HG03103 (cell line): ENCODE data around the gene ADIPOR2.

Experiments used
- ATAC-seq: cut with Tn5 transposase; IDR thresholded peaks from one replicate; pipeline ENCODE4 v1.9.1; 2021; ENCODE audit warnings: low read depth; ENCODE audit not compliant: unreplicated experiment

Gene ADIPOR2

GRCh38 chr12:1826401-1826800 is 135.5 kb downstream of the ADIPOR2 start:
- ATAC-seq: no peak

DNA sequence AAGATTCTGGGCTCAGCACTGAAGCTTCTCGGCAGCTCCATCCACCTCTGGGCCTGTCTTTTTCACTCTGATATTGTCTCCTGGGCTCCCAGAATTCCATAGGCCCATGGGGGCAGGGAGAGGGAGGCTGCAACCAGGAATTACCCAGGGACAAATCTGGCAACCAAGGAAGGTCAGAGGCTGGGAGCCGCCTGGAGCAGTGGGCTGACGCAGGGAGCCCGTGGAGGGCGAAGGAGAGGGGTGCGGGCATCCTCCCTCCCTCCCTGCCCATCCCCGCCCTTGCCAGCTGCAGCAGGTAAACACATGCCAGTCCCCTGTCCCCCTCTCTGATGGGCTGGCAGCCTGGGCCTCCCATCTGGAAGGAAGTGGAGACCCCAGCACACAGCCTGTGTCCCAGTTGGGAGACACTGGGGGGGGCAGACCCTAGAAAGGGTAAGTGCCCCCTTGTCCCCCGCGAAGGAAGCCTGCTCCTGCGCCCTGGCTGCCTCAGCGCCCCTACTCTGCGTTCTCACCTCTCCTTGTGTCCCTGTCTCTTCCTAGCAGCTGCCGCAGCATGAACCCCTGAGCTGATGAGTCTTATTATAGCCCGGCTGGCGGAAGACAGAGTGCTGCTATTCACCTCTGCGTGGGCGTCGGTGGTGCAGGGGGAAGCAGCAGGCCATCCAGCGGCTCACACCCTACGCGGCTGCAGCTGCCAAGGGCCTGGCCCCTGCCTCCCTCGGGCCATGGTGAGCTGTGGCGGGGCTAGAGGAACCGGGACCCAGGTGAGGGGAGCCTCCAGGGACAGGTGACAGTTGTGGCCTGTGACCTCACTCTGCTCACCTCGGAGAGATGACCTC is 136.2 kb downstream of the ADIPOR2 start:
- ATAC-seq: no peak

DNA sequence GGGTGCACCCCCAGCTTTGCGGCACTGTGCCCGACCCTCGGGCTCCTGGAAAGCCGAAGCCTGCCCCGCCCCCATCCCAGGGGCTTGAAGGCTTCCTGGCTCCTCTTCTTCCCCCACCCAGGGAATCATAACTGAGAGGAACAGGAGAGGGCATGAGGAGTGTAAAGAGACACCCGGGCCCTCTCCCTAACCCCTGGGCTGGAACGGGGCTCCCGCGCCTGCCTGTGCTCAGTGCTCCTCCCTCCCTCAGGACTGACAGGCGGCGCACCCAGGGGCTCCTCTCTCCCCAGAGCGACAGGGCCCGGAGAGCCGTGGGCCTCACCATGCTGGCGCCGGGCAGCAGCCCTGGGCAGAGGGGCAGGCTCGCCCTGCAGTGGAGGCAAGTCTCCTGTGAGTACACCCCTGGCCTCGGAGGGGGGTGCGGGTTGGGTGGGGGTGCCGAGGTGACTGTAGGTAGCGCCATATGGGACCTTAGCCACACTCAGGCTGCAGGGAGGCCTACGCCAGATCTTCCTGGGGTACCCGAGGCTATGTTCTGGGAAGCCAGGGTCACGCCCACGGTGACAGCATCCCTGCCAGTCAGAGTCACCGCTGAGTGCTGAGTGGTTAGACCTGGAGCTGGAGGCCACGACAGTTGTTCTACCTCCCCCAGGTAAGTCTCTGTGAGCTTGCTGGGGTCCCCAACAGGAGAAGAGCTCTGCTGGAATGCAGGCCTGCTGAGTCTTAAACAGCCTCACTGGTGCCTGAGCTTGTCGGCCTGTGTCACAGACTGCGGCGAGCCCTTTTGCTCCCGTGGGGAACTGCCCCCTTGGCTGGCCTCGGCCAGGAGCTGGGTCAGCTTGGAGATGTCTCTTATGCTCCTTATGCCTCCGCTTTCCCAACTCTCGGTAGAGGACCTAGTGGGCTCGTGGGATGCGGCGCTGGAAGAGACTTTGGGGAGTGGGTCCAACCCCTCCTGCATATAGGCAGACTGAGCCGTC is 137.2 kb downstream of the ADIPOR2 start:
- ATAC-seq: no peak

- ATAC-seq: no peak
Observed at GRCh38 chr12:1828856-1829255, 138.0 kb downstream of the ADIPOR2 start.

DNA sequence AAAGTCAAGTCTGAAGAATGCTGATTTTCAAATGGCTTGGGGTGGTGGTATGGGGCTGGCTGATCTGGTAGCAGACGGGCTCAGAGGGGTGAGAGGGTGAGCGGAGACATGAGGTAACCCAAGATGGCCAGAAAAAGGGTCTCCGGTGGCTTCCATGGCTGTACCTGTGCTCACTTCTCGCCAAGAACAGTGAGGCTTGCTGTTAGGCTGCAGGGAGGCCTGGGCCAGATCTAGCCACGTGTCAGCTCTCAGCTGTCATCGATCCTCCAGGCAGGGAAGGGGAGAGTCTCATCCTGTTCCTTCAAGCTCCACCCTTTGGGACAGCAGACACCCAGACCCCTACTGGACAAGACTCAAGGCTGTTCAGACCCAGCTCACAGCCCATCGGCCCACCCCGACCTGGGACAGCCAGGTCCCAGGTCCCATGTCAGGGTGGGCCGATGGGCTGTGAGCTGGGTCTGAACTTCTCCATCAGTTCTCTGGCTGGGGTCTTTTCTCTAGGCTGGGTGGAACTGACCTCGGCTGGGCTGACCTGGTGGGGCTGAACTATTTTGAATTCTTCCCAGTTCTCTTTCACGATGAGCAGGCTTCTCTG is 138.5 kb downstream of the ADIPOR2 start:
- ATAC-seq: no peak

DNA sequence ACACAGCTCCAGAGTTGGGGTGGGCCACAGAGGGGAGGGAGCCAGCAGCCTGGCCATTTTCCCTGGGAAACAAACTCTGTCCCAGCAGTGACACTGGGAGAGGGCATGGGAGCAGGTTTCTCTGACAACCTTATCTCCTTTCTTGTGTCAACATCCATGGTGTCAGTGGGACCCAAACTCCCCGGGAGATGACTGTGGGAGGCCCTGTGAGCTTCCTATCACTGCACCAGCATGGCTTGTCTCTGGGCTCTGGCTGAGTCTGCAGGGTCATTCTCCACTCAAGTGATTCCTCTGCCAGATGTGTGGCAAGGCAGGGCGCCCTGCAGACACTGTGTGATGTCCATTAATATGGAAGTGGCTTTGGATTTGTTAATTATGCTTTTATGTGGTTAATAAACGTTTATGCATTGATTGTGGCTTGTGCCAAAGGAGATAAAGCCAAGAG is 139.6 kb downstream of the ADIPOR2 start:
- ATAC-seq: no peak

- no peak for ATAC-seq
Observed at GRCh38 chr12:1830981-1831963, 140.4 kb downstream of the ADIPOR2 start.

DNA sequence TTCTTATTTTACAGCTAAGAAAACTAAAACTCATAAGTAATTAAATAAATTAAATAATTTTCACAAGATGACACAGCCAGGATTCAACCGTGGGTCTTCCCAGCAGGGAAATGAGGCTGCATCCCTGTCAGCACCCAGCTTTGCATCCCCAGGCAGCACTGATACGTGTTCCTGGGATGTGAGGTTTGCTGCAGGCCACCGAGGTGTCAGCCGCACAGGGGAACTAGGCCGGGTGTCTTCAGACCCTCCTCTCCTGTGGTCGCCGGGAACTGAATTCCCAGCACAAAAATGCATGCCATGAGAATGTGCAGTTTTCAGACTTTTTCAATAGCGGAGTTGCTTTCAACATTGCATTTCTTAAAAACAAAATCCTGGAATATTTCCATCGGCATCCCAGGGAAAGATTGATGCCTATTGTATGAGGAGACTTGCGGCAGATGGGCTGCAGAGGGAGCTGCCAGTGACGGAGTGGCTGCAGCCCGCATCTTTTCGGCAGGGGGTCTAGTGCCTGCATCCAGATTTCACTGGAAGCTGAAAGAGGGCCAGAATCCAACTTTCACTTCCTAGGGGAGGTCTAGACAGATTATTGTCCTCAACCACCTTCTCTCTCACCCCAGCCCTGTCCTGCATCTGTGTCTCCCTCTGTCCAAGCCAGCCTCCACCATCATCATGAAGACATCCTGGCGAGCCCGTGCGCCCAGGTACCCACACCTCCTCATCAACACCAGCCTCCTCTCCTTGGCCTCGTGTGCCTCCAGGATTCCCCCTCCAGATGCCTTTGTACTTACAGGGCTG is 142.1 kb downstream of the ADIPOR2 start:
- ATAC-seq: no peak

DNA sequence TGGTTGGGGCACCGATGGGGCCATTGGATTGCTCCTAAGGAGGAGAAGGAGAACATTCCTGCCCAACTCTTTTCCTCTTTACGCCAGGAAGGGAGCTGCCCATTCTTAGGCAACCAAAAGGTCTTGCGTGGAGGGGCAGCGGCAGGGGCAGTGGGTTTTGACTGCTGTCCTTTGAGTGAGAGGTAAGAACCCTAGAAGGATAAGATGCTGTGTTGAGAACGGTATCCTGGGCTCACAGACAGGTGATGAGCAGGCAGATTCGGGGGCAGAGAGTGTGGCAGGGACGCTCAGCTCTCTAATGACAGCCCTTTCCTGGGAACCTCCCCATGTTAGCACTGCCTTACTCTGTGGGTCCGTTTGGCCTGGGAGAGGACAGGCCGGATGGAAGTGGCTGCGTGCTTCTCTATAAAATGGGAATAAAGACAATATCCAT is 142.7 kb downstream of the ADIPOR2 start:
- no peak for ATAC-seq

GRCh38 chr12:1834186-1834925 is 143.5 kb downstream of the ADIPOR2 start:
- ATAC-seq: no peak

DNA sequence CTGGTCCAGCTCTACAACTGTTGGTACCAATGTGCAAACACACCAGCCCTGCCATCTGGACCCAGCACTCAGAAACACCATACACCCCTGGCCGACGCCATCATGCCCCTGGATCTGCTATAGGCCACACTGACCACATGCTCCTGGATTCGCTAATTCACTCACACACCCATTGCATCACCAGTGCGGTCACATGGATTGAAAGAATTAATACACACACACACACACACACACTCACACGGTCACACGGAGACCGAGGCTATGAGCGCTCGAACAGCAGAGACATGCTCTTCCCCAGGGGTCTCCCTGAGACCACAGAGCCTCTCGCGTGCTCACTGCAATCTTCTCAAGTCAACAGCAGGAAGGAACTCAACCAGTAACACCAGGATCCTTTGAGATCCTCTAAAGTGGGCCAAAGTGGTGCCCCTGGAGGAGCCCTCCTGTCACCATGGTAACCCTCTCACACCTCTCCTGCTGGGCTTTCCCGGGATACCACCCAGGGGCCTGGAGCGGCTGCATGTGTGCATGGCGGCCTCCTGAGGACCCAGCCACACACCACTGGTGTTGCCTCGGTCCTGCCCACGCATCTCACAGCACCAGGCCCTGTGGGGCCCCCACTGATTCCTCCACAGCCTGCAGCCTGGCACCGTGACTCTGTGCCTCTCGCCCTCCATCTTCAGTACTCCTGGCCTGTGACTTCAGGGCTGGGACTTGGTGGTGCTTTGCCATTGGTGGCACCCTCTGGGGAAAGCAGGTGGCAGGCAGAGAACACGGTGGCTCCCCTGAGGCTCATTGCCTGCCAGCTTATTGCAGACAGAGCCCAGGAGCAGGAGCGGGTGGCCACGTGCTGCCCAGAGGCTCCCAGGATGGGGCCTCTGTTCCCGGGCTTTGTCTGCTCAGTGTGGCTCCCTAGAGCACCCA is 144.6 kb downstream of the ADIPOR2 start:
- ATAC-seq: no peak

- no peak for ATAC-seq
Observed at GRCh38 chr12:1836241-1836803, 145.5 kb downstream of the ADIPOR2 start.

DNA sequence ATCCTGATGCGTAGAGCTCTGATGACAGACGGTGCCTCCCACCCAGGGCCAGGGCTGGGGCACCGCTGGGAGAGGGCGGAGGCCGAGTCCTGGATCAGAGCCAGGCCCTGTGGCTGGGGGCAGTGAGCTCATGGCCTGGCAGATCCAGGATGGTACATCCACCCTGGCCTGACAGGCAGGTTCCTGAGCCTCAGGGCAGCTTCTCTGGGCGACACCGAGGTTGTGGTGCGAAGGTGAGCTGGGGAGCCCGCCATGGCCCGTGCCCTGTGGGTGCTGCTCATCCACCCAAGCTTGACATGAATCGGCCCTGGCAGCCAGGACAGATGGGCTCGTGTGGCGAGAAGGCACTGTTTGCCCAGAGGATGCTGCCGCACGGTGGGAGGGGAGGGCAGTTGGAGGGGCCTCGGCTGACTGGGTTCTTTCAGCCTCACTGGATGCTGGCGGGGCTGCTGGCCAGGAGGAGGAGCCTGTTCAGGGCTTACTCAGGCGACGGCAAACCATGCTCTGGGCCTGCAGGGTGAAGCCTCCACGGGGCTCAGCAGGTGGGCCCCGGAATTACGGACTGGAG is 146.1 kb downstream of the ADIPOR2 start:
- ATAC-seq: no peak

DNA sequence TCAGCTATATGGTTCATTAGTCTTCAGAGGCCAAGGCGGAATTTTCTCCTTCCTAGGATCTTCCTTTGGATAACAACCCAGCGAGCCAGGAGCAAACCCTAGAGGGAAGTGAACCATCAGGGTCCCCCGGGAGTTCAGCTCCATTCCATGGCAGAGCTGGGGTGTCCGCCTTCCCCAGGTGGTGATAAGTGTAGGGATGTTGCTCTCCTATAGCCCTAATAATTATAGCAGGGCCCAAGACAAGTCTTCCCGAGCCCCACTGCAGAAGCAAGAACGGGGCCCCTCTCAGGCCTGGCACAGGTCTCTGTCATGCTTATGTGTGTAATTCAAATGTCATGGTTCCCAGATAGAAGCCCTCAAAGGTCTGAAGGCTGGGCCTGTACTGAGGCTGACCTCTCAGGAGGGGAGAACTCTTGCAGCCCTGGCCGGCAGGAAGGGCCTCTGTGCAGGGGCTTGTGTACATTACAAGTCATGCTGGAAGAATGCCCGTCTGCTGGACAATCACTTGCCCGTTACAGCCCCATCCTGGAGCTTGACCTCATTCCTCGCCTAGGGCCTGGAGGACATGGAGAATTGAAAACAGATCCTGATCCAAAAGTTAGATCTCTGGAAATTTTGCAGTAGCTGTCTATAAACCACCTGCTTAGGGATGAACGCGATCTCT is 146.8 kb downstream of the ADIPOR2 start:
- no peak for ATAC-seq
